HEK293 (cell line): ENCODE results near the gene CLCF1.

Experiments
- GLI4 ChIP-seq: fragments of 450-650 bp; formaldehyde crosslinking; IDR thresholded peaks from 2 replicates; pipeline ENCODE4 v1.5.1; 2016; ENCODE audit warnings: missing biosample characterization, missing genetic modification characterization
- HOXA7 ChIP-seq: sonication (generic); formaldehyde crosslinking; IDR thresholded peaks from 2 replicates; pipeline ENCODE4 v1.8.1; 2022; ENCODE audit warnings: missing genetic modification reagents, borderline replicate concordance
- PATZ1 ChIP-seq: fragments of 450-650 bp; formaldehyde crosslinking; IDR thresholded peaks from 2 replicates; pipeline ENCODE4 v1.5.1; 2016; ENCODE audit warnings: missing biosample characterization, missing genetic modification characterization
- SCRT2 ChIP-seq: fragments of 450-650 bp; formaldehyde crosslinking; IDR thresholded peaks from 2 replicates; pipeline ENCODE4 v1.5.1; 2016; ENCODE audit warnings: missing biosample characterization, missing genetic modification characterization
- ZBTB1 ChIP-seq: fragments of 450-650 bp; formaldehyde crosslinking; IDR thresholded peaks from 2 replicates; pipeline ENCODE4 v1.5.1; 2016; ENCODE audit warnings: missing biosample characterization, missing genetic modification characterization
- ZBTB20 ChIP-seq: fragments of 450-650 bp; formaldehyde crosslinking; IDR thresholded peaks from 2 replicates; pipeline ENCODE4 v1.5.1; 2016; ENCODE audit warnings: missing biosample characterization, missing genetic modification characterization
- ZBTB26 ChIP-seq: fragments of 450-650 bp; formaldehyde crosslinking; optimal IDR thresholded peaks from 2 replicates; pipeline ENCODE3; 2016; ENCODE audit warnings: missing biosample characterization, mild to moderate bottlenecking, missing genetic modification characterization
- ZBTB44 ChIP-seq: fragments of 450-650 bp; IDR thresholded peaks from 2 replicates; pipeline ENCODE4 v1.5.1; 2018; ENCODE audit warnings: missing biosample characterization, mild to moderate bottlenecking, missing genetic modification characterization
- ZNF112 ChIP-seq: fragments of 450-650 bp; formaldehyde crosslinking; IDR thresholded peaks from 2 replicates; pipeline ENCODE4 v1.5.0; 2017; ENCODE audit warnings: missing biosample characterization, missing genetic modification characterization
- ZNF202 ChIP-seq: fragments of 450-650 bp; formaldehyde crosslinking; IDR thresholded peaks from 2 replicates; pipeline ENCODE4 v1.5.1; 2016; ENCODE audit warnings: missing biosample characterization, missing genetic modification characterization, borderline replicate concordance
- ZNF24 ChIP-seq: fragments of 450-650 bp; formaldehyde crosslinking; IDR thresholded peaks from 2 replicates; pipeline ENCODE4 v1.5.1; 2016; ENCODE audit warnings: missing biosample characterization, missing genetic modification characterization
- ZNF26 ChIP-seq: fragments of 450-650 bp; formaldehyde crosslinking; IDR thresholded peaks from 2 replicates; pipeline ENCODE4 v1.5.1; 2016; ENCODE audit warnings: missing biosample characterization, missing genetic modification characterization
- ZNF335 ChIP-seq: fragments of 450-650 bp; formaldehyde crosslinking; conservative IDR thresholded peaks from 2 replicates; pipeline ENCODE4 v1.5.1; 2016; ENCODE audit warnings: missing biosample characterization, missing genetic modification characterization
- ZNF341 ChIP-seq: fragments of 450-650 bp; formaldehyde crosslinking; IDR thresholded peaks from 2 replicates; pipeline ENCODE4; 2016; ENCODE audit warnings: low read depth, missing biosample characterization, missing genetic modification characterization
- ZNF433 ChIP-seq: fragments of 450-650 bp; formaldehyde crosslinking; IDR thresholded peaks from 2 replicates; pipeline ENCODE4 v1.5.1; 2016; ENCODE audit warnings: missing biosample characterization, missing genetic modification characterization, low read depth
- ZNF488 ChIP-seq: fragments of 450-650 bp; formaldehyde crosslinking; IDR thresholded peaks from 2 replicates; pipeline ENCODE4 v1.5.1; 2016; ENCODE audit warnings: missing biosample characterization, missing genetic modification characterization
- ZNF530 ChIP-seq: fragments of 450-650 bp; formaldehyde crosslinking; IDR thresholded peaks from 2 replicates; pipeline ENCODE4 v1.5.1; 2016; ENCODE audit warnings: low read depth, missing biosample characterization, missing genetic modification characterization
- ZNF544 ChIP-seq: fragments of 450-650 bp; formaldehyde crosslinking; IDR thresholded peaks from 2 replicates; pipeline ENCODE4 v1.5.0; 2017; ENCODE audit warnings: missing biosample characterization, missing genetic modification characterization
- ZNF624 ChIP-seq: fragments of 450-650 bp; formaldehyde crosslinking; IDR thresholded peaks from 2 replicates; pipeline ENCODE4 v1.5.1; 2017; ENCODE audit warnings: missing biosample characterization, missing genetic modification characterization
- ZNF664 ChIP-seq: fragments of 450-650 bp; formaldehyde crosslinking; IDR thresholded peaks from 2 replicates; pipeline ENCODE4 v1.5.1; 2016; ENCODE audit warnings: missing biosample characterization, missing genetic modification characterization
- ZNF76 ChIP-seq: fragments of 450-650 bp; formaldehyde crosslinking; IDR thresholded peaks from 2 replicates; pipeline ENCODE4; 2016; ENCODE audit warnings: low read depth, missing biosample characterization, missing genetic modification characterization, borderline replicate concordance
- ZSCAN23 ChIP-seq: fragments of 450-650 bp; formaldehyde crosslinking; IDR thresholded peaks from 2 replicates; pipeline ENCODE4 v1.5.1; 2016; ENCODE audit warnings: missing biosample characterization, missing genetic modification characterization

The CLCF1 gene

GRCh38 chr11:67400942-67401494 lies 27.6 kb upstream of the CLCF1 start (continued):
- TF ChIP-seq ZNF341 (tag by site-specific recombination) (peak; percentile 22; the same call in 1 of the 2 replicates), PATZ1 (tag by site-specific recombination) (peak; percentile 58; the same call in 1 of the 2 replicates), ZSCAN23 (tag by site-specific recombination) (no peak), SCRT2 (tag by site-specific recombination) (peak; percentile 58; the same call in 1 of the 2 replicates), ZNF433 (tag by site-specific recombination) (no peak), ZNF664 (no peak), ZBTB44 (tag by site-specific recombination) (no peak), ZBTB1 (tag by site-specific recombination) (no peak), ZNF26 (tag by site-specific recombination) (no peak), ZBTB20 (tag by site-specific recombination) (peak; percentile 21; the same call in 1 of the 2 replicates), ZNF24 (tag by site-specific recombination) (no peak), ZNF544 (tag by site-specific recombination) (no peak), ZNF76 (tag by site-specific recombination) (0 out of 2 replicates have a peak, but pooled peaks have one; percentile 14), ZNF624 (tag by site-specific recombination) (no peak), ZNF202 (tag by site-specific recombination) (no peak), ZNF488 (no peak), GLI4 (tag by site-specific recombination) (no peak), ZNF112 (tag by site-specific recombination) (no peak), ZNF335 (tag by site-specific recombination) (peak; percentile 30; the same call in 1 of the 2 replicates), ZBTB26 (peak; percentile 72), ZNF530 (tag by site-specific recombination) (no peak), HOXA7 (CRISPR knock-in tag) (no peak)
- TF ChIP-seq, all 188 proteins: peak for 12
